ENCODE measurements around the gene ERC1.

DNA sequence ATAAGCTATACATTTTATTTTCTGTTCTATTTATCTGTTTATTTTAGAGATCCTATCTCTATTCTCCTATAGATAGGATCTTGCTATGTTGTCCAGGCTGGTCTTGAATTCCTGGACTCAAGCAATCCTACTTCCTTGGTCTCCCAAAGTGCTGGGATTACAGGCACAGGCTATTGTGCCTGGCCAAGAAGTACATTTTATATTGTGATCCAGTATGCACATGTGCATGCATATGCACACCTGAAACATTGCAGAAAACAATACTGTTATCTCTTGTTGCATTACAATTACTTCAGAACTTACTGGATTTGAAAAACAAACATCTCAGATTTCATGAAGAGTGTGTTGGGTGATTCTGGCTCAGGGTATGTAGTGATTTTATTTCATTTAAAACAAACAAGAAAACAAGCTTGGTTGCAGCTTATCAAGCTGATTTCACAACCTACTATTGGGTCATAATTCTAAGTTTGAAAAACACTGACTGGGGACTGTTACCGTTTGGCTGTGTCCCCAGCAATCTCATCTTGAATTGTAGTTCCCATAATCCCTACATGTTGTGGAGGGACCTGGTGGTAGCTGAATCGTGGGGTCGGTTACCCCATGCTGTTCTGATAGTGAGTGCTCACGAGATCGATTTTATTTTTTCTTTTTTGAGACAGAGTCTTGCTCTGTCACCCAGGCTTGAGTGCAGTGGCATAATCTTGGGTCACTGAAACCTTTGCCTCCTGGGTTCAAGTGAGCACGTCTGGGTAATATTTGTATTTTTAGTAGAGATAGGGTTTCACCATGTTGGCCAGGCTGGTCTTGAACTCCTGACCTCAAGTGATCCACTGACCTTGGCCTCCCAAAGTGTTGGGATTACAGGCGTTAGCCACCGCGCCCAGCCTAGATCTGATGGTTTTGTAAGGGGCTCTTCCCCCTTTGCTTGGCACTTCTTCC, 31.3 kb downstream of the ERC1 start:
- TF ChIP-seq, protein P1, sequence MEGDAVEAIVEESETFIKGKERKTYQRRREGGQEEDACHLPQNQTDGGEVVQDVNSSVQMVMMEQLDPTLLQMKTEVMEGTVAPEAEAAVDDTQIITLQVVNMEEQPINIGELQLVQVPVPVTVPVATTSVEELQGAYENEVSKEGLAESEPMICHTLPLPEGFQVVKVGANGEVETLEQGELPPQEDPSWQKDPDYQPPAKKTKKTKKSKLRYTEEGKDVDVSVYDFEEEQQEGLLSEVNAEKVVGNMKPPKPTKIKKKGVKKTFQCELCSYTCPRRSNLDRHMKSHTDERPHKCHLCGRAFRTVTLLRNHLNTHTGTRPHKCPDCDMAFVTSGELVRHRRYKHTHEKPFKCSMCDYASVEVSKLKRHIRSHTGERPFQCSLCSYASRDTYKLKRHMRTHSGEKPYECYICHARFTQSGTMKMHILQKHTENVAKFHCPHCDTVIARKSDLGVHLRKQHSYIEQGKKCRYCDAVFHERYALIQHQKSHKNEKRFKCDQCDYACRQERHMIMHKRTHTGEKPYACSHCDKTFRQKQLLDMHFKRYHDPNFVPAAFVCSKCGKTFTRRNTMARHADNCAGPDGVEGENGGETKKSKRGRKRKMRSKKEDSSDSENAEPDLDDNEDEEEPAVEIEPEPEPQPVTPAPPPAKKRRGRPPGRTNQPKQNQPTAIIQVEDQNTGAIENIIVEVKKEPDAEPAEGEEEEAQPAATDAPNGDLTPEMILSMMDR (conservative IDR thresholded peaks at IDR 0.05; ENCODE audit: low read depth, low read length): no peak
- TF ChIP-seq EZH2 (IDR thresholded peaks at IDR 0.05; ENCODE audit: low read length, unreplicated experiment): no peak
